ENCODE results near the gene CA5A. TPM values are rescaled to one million over a fixed set of nuclear protein-coding genes. Genes with fewer than 3 reads are reported as not detected.
"Not testable (repeated sequence)": the region's sequence is repeated elsewhere in the genome, so short reads cannot be mapped to it uniquely, and the experiment has no call there.

The CA5A gene
- total RNA-seq, 1 experiment from 2014 or later = not detected

DNA sequence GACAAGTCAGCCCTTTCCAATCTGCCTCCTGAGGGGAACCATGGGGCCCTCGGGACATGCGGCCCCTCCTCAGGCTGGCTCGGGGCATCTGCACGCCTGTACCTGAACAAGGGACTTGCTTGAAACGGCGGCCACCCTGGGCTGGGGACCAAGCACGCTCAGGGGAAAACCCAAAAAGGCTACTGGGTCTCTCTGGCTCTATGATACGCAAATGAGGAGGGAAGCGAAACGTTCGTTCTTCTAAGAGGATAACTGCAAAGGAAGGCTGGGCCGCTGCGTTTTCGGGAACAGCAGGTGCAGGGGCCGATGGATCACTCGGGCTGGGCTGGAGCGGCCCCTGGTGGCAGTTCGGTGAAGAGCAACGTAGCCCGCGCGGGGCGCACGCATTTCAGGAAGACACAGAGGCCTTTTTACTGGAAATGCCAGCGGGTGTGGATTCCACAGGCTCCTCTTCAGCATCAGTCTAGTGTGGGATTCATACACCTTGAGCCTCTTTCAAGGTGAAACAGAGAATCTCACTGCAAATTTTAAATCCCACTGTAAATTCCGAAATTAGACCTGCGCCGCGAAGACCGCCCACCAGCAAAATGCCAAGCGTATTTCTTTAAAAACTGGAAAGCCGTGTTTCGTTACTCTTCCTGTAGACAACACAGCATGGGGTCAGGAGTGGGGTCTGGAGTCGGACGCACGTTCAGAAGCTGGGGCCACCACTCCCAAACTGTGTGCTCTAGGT lies 27.0 kb downstream of the CA5A start:
- H3K9me3 ChIP-seq (ENCODE audit: low read length); H3K9ac ChIP-seq (ENCODE audit: low read length); H3K9me2 ChIP-seq (replicated peaks; ENCODE audit: insufficient read depth, low read length); H3K4me3 ChIP-seq (ENCODE audit: low read length); H2AFZ ChIP-seq (ENCODE audit: low read length); H3K79me2 ChIP-seq (ENCODE audit: low read length); H3K36me3 ChIP-seq (ENCODE audit: insufficient read depth, low read length); H4K20me1 ChIP-seq (ENCODE audit: insufficient read depth, low read depth, low read length); H3K27ac ChIP-seq (ENCODE audit: low read length); H3K27me3 ChIP-seq (ENCODE audit: low read length): not testable (repeated sequence)
- H3K4me1 ChIP-seq (ENCODE audit: low read length) = peaks cover 12% of the 10 kb centered on the region
- DNase-seq = peak; percentile 92
- peak overlapping the region; percentile 26 for H3K4me2 ChIP-seq (ENCODE audit: low read depth, low read length, poor library complexity, severe bottlenecking)

DNA sequence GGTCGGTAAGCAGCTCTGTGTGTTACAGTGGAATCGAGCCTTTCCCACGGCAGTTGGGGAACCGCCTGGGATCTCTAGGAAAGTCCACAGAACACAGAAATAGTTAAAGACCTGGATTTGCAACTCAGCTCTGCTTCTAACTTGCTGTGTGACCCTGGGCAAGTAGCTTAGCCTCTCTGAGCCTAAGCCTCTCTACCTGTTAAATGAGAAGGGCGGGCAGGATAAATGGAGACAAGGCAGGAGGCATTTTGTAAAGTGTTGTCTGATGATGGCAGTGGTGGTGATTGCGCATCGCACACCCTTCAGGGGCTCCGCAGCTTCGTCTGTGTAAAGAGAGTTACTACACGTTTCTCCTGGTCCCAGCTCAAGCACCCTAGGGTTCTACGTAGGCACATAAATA lies 28.2 kb downstream of the CA5A start:
- H3K27ac ChIP-seq (ENCODE audit: low read length); H2AFZ ChIP-seq (ENCODE audit: low read length); H3K9ac ChIP-seq (ENCODE audit: low read length); H3K9me3 ChIP-seq (ENCODE audit: low read length); DNase-seq; H3K4me3 ChIP-seq (ENCODE audit: low read length); H3K36me3 ChIP-seq (ENCODE audit: insufficient read depth, low read length); H3K4me2 ChIP-seq (ENCODE audit: low read depth, low read length, poor library complexity, severe bottlenecking); H3K9me2 ChIP-seq (replicated peaks; ENCODE audit: insufficient read depth, low read length); H3K27me3 ChIP-seq (ENCODE audit: low read length); H3K79me2 ChIP-seq (ENCODE audit: low read length); H4K20me1 ChIP-seq (ENCODE audit: insufficient read depth, low read depth, low read length): not testable (repeated sequence)
- peaks cover 12% of the 10 kb centered on the region for H3K4me1 ChIP-seq (ENCODE audit: low read length)

GRCh38 chr16:87905521-87905920 lies 30.8 kb downstream of the CA5A start:
- H2AFZ ChIP-seq (ENCODE audit: low read length); H3K9me2 ChIP-seq (replicated peaks; ENCODE audit: insufficient read depth, low read length); H3K79me2 ChIP-seq (ENCODE audit: low read length); H3K4me1 ChIP-seq (ENCODE audit: low read length); H3K4me3 ChIP-seq (ENCODE audit: low read length); H3K36me3 ChIP-seq (ENCODE audit: insufficient read depth, low read length); DNase-seq; H3K27ac ChIP-seq (ENCODE audit: low read length); H4K20me1 ChIP-seq (ENCODE audit: insufficient read depth, low read depth, low read length); H3K4me2 ChIP-seq (ENCODE audit: low read depth, low read length, poor library complexity, severe bottlenecking); H3K9me3 ChIP-seq (ENCODE audit: low read length); H3K9ac ChIP-seq (ENCODE audit: low read length); H3K27me3 ChIP-seq (ENCODE audit: low read length): not testable (repeated sequence)

DNA sequence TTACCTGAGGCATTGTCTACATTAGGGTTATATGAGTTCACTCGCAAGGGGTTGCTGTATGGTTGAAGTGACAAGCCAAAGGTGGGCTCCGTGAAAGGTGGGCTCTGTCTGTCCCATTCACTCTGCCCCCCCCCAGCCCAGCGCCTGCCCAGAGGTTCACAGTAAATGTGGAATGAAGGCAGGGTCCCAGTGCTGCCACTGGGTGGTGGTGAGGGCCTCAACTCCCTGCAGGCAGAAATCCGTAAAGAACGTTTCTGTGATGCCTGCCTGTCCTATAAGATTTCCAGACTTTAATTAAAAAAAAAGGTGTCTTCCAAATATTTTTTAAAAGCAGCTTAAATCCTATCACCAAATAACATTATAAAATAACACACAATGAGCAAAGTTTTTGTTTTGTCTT lies 31.4 kb downstream of the CA5A start:
- not testable (repeated sequence) for H3K4me1 ChIP-seq (ENCODE audit: low read length); DNase-seq; H3K27me3 ChIP-seq (ENCODE audit: low read length); H3K36me3 ChIP-seq (ENCODE audit: insufficient read depth, low read length); H3K9me2 ChIP-seq (replicated peaks; ENCODE audit: insufficient read depth, low read length); H3K79me2 ChIP-seq (ENCODE audit: low read length); H3K9ac ChIP-seq (ENCODE audit: low read length); H3K4me2 ChIP-seq (ENCODE audit: low read depth, low read length, poor library complexity, severe bottlenecking); H3K27ac ChIP-seq (ENCODE audit: low read length); H3K9me3 ChIP-seq (ENCODE audit: low read length); H3K4me3 ChIP-seq (ENCODE audit: low read length); H2AFZ ChIP-seq (ENCODE audit: low read length); H4K20me1 ChIP-seq (ENCODE audit: insufficient read depth, low read depth, low read length)

GRCh38 chr16:87900489-87900888 lies 35.8 kb downstream of the CA5A start:
- not testable (repeated sequence) for H3K4me1 ChIP-seq (ENCODE audit: low read length); DNase-seq

GRCh38 chr16:87897521-87898505 lies 38.5 kb downstream of the CA5A start:
- no peak for DNase-seq
- Histone ChIP-seq H3K27ac (ENCODE audit: low read length) (no peak overlapping the region), H3K9me2 (replicated peaks; ENCODE audit: insufficient read depth, low read length) (no peaks in the 10 kb centered on the region), H3K27me3 (ENCODE audit: low read length) (no peaks in the 10 kb centered on the region), H3K4me3 (ENCODE audit: low read length) (no peak overlapping the region), H3K4me1 (ENCODE audit: low read length) (peaks cover 9% of the 10 kb centered on the region), H3K4me2 (ENCODE audit: low read depth, low read length, poor library complexity, severe bottlenecking) (no peak overlapping the region), H3K9ac (ENCODE audit: low read length) (no peak overlapping the region), H4K20me1 (ENCODE audit: insufficient read depth, low read depth, low read length) (no peaks in the 10 kb centered on the region), H3K9me3 (ENCODE audit: low read length) (no peaks in the 10 kb centered on the region), H3K79me2 (ENCODE audit: low read length) (no peaks in the 10 kb centered on the region), H2AFZ (ENCODE audit: low read length) (no peak overlapping the region), H3K36me3 (ENCODE audit: insufficient read depth, low read length) (no peaks in the 10 kb centered on the region)

More at GRCh38 chr16:87900489-87900888, 35.8 kb downstream of the CA5A start:
- H3K36me3 ChIP-seq (ENCODE audit: insufficient read depth, low read length); H3K4me3 ChIP-seq (ENCODE audit: low read length); H3K9me2 ChIP-seq (replicated peaks; ENCODE audit: insufficient read depth, low read length); H3K4me2 ChIP-seq (ENCODE audit: low read depth, low read length, poor library complexity, severe bottlenecking); H3K9ac ChIP-seq (ENCODE audit: low read length); H4K20me1 ChIP-seq (ENCODE audit: insufficient read depth, low read depth, low read length); H2AFZ ChIP-seq (ENCODE audit: low read length); H3K27me3 ChIP-seq (ENCODE audit: low read length); H3K9me3 ChIP-seq (ENCODE audit: low read length); H3K27ac ChIP-seq (ENCODE audit: low read length); H3K79me2 ChIP-seq (ENCODE audit: low read length): not testable (repeated sequence)

- not testable (repeated sequence) for H3K9me3 ChIP-seq (ENCODE audit: low read length); H2AFZ ChIP-seq (ENCODE audit: low read length); H3K4me1 ChIP-seq (ENCODE audit: low read length); H3K4me2 ChIP-seq (ENCODE audit: low read depth, low read length, poor library complexity, severe bottlenecking); H3K4me3 ChIP-seq (ENCODE audit: low read length); H3K9me2 ChIP-seq (replicated peaks; ENCODE audit: insufficient read depth, low read length); H3K27me3 ChIP-seq (ENCODE audit: low read length); DNase-seq; H3K36me3 ChIP-seq (ENCODE audit: insufficient read depth, low read length); H3K79me2 ChIP-seq (ENCODE audit: low read length); H3K27ac ChIP-seq (ENCODE audit: low read length); H4K20me1 ChIP-seq (ENCODE audit: insufficient read depth, low read depth, low read length); H3K9ac ChIP-seq (ENCODE audit: low read length)
Observed at GRCh38 chr16:87896924-87897520, 39.3 kb downstream of the CA5A start.

DNA sequence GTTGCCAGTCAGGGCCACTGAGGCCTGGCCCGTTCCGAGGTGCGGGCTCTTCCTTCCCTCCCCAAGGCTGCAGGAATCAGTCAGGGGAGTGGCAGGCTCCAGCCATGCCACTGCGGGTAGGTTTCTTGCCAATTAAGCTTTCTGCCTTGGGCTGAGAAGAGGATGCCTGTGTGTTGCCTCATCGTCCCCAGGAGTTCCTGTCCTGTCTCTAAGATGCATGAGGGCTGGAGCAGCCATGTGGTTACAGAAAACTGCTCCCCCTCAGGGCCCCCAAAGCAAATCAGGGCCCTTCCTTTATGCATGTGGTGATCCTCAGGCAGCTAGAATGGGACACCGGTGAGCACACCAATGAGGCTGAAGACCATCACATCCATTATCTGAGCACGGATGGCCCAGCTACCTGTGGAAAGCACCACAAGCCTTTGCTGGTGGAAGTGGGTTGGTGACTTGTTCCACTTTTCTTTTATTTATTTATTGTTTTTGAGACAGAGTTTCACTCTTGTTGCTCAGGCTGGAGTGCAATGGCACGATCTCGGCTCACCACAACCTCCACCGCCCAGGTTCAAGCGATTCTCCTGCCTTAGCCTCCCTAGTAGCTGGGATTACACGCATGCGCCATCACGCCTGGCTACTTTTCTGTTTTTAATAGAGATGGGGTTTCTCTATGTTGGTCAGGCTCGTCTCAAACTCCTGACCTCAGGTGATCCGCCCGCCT lies 40.0 kb downstream of the CA5A start:
- not testable (repeated sequence) for H3K4me1 ChIP-seq (ENCODE audit: low read length); H3K27me3 ChIP-seq (ENCODE audit: low read length); H3K79me2 ChIP-seq (ENCODE audit: low read length); H3K27ac ChIP-seq (ENCODE audit: low read length); H3K4me3 ChIP-seq (ENCODE audit: low read length); H3K9ac ChIP-seq (ENCODE audit: low read length); H2AFZ ChIP-seq (ENCODE audit: low read length); H3K9me3 ChIP-seq (ENCODE audit: low read length); H3K4me2 ChIP-seq (ENCODE audit: low read depth, low read length, poor library complexity, severe bottlenecking); H3K36me3 ChIP-seq (ENCODE audit: insufficient read depth, low read length); H3K9me2 ChIP-seq (replicated peaks; ENCODE audit: insufficient read depth, low read length); DNase-seq; H4K20me1 ChIP-seq (ENCODE audit: insufficient read depth, low read depth, low read length)
